ENCODE data around the gene ATAD1.

DNA sequence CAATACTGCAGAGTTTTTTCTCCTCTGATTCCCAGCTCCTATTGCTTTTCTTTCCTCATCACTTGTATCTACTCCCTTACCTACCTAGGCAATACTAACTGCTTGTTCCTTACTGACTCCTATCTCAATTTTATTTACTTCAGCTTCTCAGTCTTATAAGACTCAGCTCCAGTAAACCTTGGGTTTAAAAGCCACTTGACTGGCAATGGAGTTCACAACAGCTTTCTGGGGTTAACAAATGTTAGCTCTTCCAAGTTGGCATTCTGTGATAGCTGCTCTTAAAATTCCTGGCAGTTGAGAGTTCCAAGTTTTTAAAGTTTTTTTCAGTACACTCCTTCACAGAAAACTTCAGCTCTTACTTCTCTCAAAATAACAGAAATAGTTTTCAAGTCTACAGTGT, 14.2 kb downstream of the ATAD1 start:
- TF ChIP-seq CTCF (conservative IDR thresholded peaks at IDR 0.05; ENCODE audit: low read depth, low read length) (no peak), POLR2A (IDR thresholded peaks at IDR 0.05; ENCODE audit: low read depth, low read length) (no peak), MXI1 (IDR thresholded peaks at IDR 0.05; ENCODE audit: borderline replicate concordance, low read depth, low read length) (no peak), FOS (IDR thresholded peaks at IDR 0.05; ENCODE audit: low read depth, low read length) (no peak), CHD1 (IDR thresholded peaks at IDR 0.05; ENCODE audit: low read depth, low read length) (no peak), MAFK (IDR thresholded peaks at IDR 0.05; ENCODE audit: low read depth, low read length) (no peak), CEBPB (IDR thresholded peaks at IDR 0.05; ENCODE audit: low read depth, low read length) (no peak)
- TF ChIP-seq, protein P1, sequence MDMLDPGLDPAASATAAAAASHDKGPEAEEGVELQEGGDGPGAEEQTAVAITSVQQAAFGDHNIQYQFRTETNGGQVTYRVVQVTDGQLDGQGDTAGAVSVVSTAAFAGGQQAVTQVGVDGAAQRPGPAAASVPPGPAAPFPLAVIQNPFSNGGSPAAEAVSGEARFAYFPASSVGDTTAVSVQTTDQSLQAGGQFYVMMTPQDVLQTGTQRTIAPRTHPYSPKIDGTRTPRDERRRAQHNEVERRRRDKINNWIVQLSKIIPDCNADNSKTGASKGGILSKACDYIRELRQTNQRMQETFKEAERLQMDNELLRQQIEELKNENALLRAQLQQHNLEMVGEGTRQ (IDR thresholded peaks at IDR 0.05; ENCODE audit: low read depth, low read length) = no peak

Measured in IMR-90 (cell line).